Measurements from ENCODE around the gene TRMT6.

DNA sequence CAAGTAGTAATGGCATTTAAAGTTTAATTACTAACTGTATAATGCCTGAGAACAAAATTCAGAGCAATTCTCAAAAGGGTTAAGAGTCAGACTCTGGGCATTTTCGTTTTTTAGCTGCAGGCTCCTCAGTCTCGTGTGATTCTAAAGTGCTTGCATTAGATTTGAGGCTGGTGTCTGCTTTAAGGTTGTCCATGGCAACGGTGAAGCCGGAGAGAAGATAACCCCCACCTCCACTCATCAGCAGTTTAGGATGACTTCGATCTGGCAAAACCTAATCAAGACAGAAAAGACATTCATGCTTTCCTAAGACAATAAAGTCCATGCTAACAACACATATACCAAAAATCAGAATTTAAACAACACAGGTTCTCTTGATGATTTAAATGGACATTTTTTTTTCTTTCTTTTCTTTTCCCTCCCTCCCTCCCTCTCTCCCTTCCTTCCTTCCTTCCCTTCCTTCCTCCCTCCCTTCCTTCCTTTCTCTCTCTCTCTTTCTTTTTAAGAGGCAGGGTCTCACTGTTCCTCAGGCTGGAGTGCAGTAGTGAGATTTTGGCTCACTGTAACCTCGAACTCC, 11.8 kb downstream of the TRMT6 start:
- TF ChIP-seq, protein P1, sequence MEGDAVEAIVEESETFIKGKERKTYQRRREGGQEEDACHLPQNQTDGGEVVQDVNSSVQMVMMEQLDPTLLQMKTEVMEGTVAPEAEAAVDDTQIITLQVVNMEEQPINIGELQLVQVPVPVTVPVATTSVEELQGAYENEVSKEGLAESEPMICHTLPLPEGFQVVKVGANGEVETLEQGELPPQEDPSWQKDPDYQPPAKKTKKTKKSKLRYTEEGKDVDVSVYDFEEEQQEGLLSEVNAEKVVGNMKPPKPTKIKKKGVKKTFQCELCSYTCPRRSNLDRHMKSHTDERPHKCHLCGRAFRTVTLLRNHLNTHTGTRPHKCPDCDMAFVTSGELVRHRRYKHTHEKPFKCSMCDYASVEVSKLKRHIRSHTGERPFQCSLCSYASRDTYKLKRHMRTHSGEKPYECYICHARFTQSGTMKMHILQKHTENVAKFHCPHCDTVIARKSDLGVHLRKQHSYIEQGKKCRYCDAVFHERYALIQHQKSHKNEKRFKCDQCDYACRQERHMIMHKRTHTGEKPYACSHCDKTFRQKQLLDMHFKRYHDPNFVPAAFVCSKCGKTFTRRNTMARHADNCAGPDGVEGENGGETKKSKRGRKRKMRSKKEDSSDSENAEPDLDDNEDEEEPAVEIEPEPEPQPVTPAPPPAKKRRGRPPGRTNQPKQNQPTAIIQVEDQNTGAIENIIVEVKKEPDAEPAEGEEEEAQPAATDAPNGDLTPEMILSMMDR (IDR thresholded peaks at IDR 0.05) = no peak
- no peak for TF ChIP-seq POLR2A (IDR thresholded peaks at IDR 0.05)
- TF ChIP-seq POLR2AphosphoS5 (IDR thresholded peaks at IDR 0.05) = no peak
- no peak for TF ChIP-seq EP300 (IDR thresholded peaks at IDR 0.05)

All from sigmoid colon (tissue), 4 donors.